B cell (primary cell): ENCODE results near the gene PGBD5. TPM values are rescaled to one million over a fixed set of nuclear protein-coding genes. Genes with fewer than 3 reads are reported as not detected.

Source experiments
- ATAC-seq: fragments of 200-7000 bp; cut with Tn5 transposase; one replicate; pipeline ENCODE4 v1.10.0; 2021; ENCODE audit warnings: low read depth, mild to moderate bottlenecking, moderate number of reproducible peaks, moderate library complexity
- CTCF ChIA-PET: fragments of 350-600 bp; sonication (Branson Sonifier 250); formaldehyde crosslinking; loops from one replicate; lab custom pipeline; 2021; ENCODE audit warnings: antibody characterized with exemption, inconsistent platforms; lab: Charles Lee
- POLR2A ChIA-PET: fragments of 350-600 bp; sonication (Branson Sonifier 250); formaldehyde crosslinking; loops from one replicate; lab custom pipeline; 2021; ENCODE audit warnings: antibody characterized with exemption; lab: Charles Lee
- DNase-seq: peaks from one replicate; pipeline ENCODE4 v3.0.0; 2013
- H2AFZ ChIP-seq: 2 replicates; pipeline ENCODE4 v1.6.1; 2012; ENCODE audit warnings: mild to moderate bottlenecking, low read depth, low read length; ENCODE audit not compliant: insufficient read depth, poor library complexity, severe bottlenecking
- H3K27ac ChIP-seq, 2 donors: 1 replicate in 1 of 2; 2 replicates in 1 of 2; pipeline ENCODE4 v1.5.1; 2012 to 2013; ENCODE audit warnings: low read length in 2 of 2, mild to moderate bottlenecking in 2 of 2, moderate library complexity in 1 of 2
- H3K27me3 ChIP-seq, 4 experiments: fragments of 200-600 bp in 1 of 4; sonication (generic) in 1 of 4; replicated peaks in 1 of 4; 1 replicate in 2 of 4; 2 replicates in 2 of 4; pipeline versions ENCODE4 v1.6.1 to v1.7.0; 2013 to 2016; ENCODE audit warnings: low read length in 3 of 4, mild to moderate bottlenecking in 2 of 4, mixed read lengths in 1 of 4, moderate library complexity in 1 of 4; ENCODE audit not compliant: insufficient read depth in 4 of 4, control insufficient read depth in 3 of 4; ENCODE audit errors: control extremely low read depth in 1 of 4
- H3K36me3 ChIP-seq, 2 experiments: replicated peaks in 1 of 2; 1 replicate in 1 of 2; 2 replicates in 1 of 2; pipeline versions ENCODE4 v1.6.1 to v1.7.1; 2013; ENCODE audit warnings: low read length in 1 of 2; ENCODE audit not compliant: insufficient read depth in 2 of 2, control insufficient read depth in 1 of 2; ENCODE audit errors: control extremely low read depth in 1 of 2, extremely low read depth in 1 of 2
- H3K4me1 ChIP-seq, 2 donors: fragments of 200-600 bp in 1 of 2; sonication (generic) in 1 of 2; 1 replicate in 1 of 2; 2 replicates in 1 of 2; pipeline versions ENCODE4 v1.5.1 to v1.6.1; 2013 to 2017; ENCODE audit warnings: low read length in 2 of 2; ENCODE audit not compliant: control insufficient read depth in 2 of 2, insufficient read depth in 2 of 2
- H3K4me2 ChIP-seq: replicated peaks from 2 replicates; pipeline ENCODE3; 2012; ENCODE audit warnings: mild to moderate bottlenecking, low read depth, low read length; ENCODE audit not compliant: poor library complexity, severe bottlenecking
- H3K4me3 ChIP-seq, 5 experiments: fragments of 200-600 bp in 1 of 5; sonication (generic) in 1 of 5; 1 replicate in 3 of 5; 2 replicates in 2 of 5; pipeline versions ENCODE4 v1.5.1 to v1.7.0; 2011 to 2016; ENCODE audit warnings: low read length in 4 of 5, mild to moderate bottlenecking in 4 of 5, low read depth in 2 of 5, control low read depth in 1 of 5, moderate library complexity in 1 of 5; ENCODE audit not compliant: insufficient read depth in 1 of 5; ENCODE audit errors: control extremely low read depth in 1 of 5, extremely low read depth in 1 of 5
- H3K79me2 ChIP-seq: fragments of 200-600 bp; sonication (generic); one replicate; pipeline ENCODE4 v1.6.0; 2016; ENCODE audit warnings: low read length; ENCODE audit not compliant: control insufficient read depth, insufficient read depth
- H3K9ac ChIP-seq: fragments of 200-600 bp; sonication (generic); 2 replicates; pipeline ENCODE4 v1.6.1; 2017; ENCODE audit warnings: mild to moderate bottlenecking, low read length, moderate library complexity
- H3K9me3 ChIP-seq, 3 donors: one replicate each; pipeline versions ENCODE4 v1.6.1 to v1.7.1; 2013; ENCODE audit warnings: low read length in 2 of 3; ENCODE audit not compliant: control insufficient read depth in 2 of 3, insufficient read depth in 1 of 3; ENCODE audit errors: control extremely low read depth in 1 of 3
- H4K20me1 ChIP-seq: 2 replicates; pipeline ENCODE4 v1.6.0; 2012; ENCODE audit warnings: mild to moderate bottlenecking, low read length; ENCODE audit not compliant: insufficient read depth, control insufficient read depth, poor library complexity, severe bottlenecking
- H3K27ac Mint-ChIP-seq: one replicate; pipeline ENCODE4 v1.8.0; 2021; ENCODE audit warnings: mixed read lengths
- H3K27me3 Mint-ChIP-seq: one replicate; pipeline ENCODE4 v1.8.0; 2021; ENCODE audit warnings: mixed read lengths
- H3K4me1 Mint-ChIP-seq: one replicate; pipeline ENCODE4 v1.8.0; 2021; ENCODE audit warnings: mixed read lengths
- H3K4me3 Mint-ChIP-seq: one replicate; pipeline ENCODE4 v1.8.0; 2021; ENCODE audit warnings: mixed read lengths
- H3K9me3 Mint-ChIP-seq: one replicate; pipeline ENCODE4 v1.8.0; 2022; ENCODE audit warnings: mixed read lengths; ENCODE audit not compliant: insufficient read depth
- CTCF ChIP-seq: fragments of 200-600 bp; IDR thresholded peaks from one replicate; pipeline ENCODE4 v1.8.0; 2022; ENCODE audit warnings: antibody characterized with exemption, mild to moderate bottlenecking
- EZH2 ChIP-seq: IDR thresholded peaks from 2 replicates; pipeline ENCODE4 v1.6.1; 2012; ENCODE audit warnings: borderline replicate concordance, low read depth, mild to moderate bottlenecking, moderate library complexity, low read length; ENCODE audit not compliant: insufficient read depth, poor library complexity, severe bottlenecking
- WGBS: methylation state at CpG from one replicate; pipeline ENCODE4 v1.1.5; 2013; ENCODE audit warnings: missing lambda C conversion rate; ENCODE audit not compliant: insufficient coverage; 5-methylcytosine and 5-hydroxymethylcytosine counted together
- intact Hi-C: fragments of 100-400 bp; cut with micrococcal nuclease; formaldehyde crosslinking; loops from one replicate; pipeline ENCODE4 v1.10.0; 2022
- polyA plus RNA-seq: library from polyadenylated mRNA; depleted of rRNA; stranded (reverse); fragments of >200 nt; gene quantifications from 2 replicates; pipeline ENCODE4 v1.2.3, GENCODE V29; 2012
- total RNA-seq, 2 donors: library from RNA; stranded (reverse); fragments of 120-200 nt in 1 of 2; gene quantifications; 1 replicate in 1 of 2; 2 replicates in 1 of 2; pipeline versions ENCODE4 v1.2.3 to v1.2.4, GENCODE V29; 2013 to 2022

The PGBD5 gene
- total and polyA plus RNA-seq, 2 donors (not counting 1 experiment from before 2014, with no cell fraction given) = 0.07 TPM; not detected in 1

- H3K4me1 ChIP-seq = peaks cover 45 to 49% of the 10 kb centered on the region in 2 donors
- ChIA-PET POLR2A (no interaction called here), CTCF (interaction anchor here (0.9 to 2.8 kb wide), 4 partner anchors 11 to 628 kb away, joined by 3 to 9 read pairs (median 4); no protein-coding TSS in a partner anchor)
- H3K36me3 ChIP-seq = no peaks in the 10 kb centered on the region
- TF ChIP-seq CTCF = no peak
- no peak for TF ChIP-seq EZH2
- H3K4me3 ChIP-seq = no peak overlapping the region
- peak overlapping the region; percentile 53 for H3K27ac Mint-ChIP-seq
- peaks cover 0 to 10% (median 0%) of the 10 kb centered on the region in 3 donors for H3K9me3 ChIP-seq
- no peaks in the 10 kb centered on the region for H3K27me3 Mint-ChIP-seq
- H2AFZ ChIP-seq = no peak overlapping the region
- no peak overlapping the region for H3K4me3 Mint-ChIP-seq
- intact Hi-C loops = no loop called here
- H3K4me2 ChIP-seq = no peak overlapping the region
- ATAC-seq (no peak), DNase-seq (no peak)
- no peak overlapping the region for H3K9ac ChIP-seq
- no peaks in the 10 kb centered on the region for H4K20me1 ChIP-seq
- H3K4me1 Mint-ChIP-seq = peaks cover 60% of the 10 kb centered on the region
- no peaks in the 10 kb centered on the region for H3K27me3 ChIP-seq
- H3K27ac ChIP-seq = no peak overlapping the region
- no peaks in the 10 kb centered on the region for H3K79me2 ChIP-seq
- WGBS = 97% methylated on average over 12 of the region's 14 CpGs
- H3K9me3 Mint-ChIP-seq = no peaks in the 10 kb centered on the region
Measured at GRCh38 chr1:230288641-230289349, 137.3 kb downstream of the PGBD5 start.

- peaks cover 62% of the 10 kb centered on the region for H3K4me1 Mint-ChIP-seq
- DNase-seq (no peak), ATAC-seq (no peak)
- no peak for TF ChIP-seq CTCF
- no peak for TF ChIP-seq EZH2
- POLR2A ChIA-PET = no interaction called here
- H3K27ac ChIP-seq = no peak overlapping the region
- no peak overlapping the region for H3K9ac ChIP-seq
- intact Hi-C loops = no loop called here
- no peaks in the 10 kb centered on the region for H4K20me1 ChIP-seq
- no peak overlapping the region for H3K4me2 ChIP-seq
- H3K27ac Mint-ChIP-seq = peak overlapping the region; percentile 56
- H3K9me3 Mint-ChIP-seq = no peaks in the 10 kb centered on the region
- H3K36me3 ChIP-seq = no peaks in the 10 kb centered on the region
- H3K4me3 Mint-ChIP-seq = no peak overlapping the region
- H2AFZ ChIP-seq = no peak overlapping the region
- CTCF ChIA-PET = interaction anchor here (2.8 kb wide), 1 partner anchor 19 kb away, joined by 9 read pairs; no protein-coding TSS in a partner anchor
- no peaks in the 10 kb centered on the region for H3K27me3 ChIP-seq
- H3K79me2 ChIP-seq = no peaks in the 10 kb centered on the region
- WGBS = 91% methylated on average over 12 of the region's 17 CpGs
- peaks cover 39 to 45% of the 10 kb centered on the region in 2 donors for H3K4me1 ChIP-seq
- H3K9me3 ChIP-seq = peaks cover 0 to 10% (median 0%) of the 10 kb centered on the region in 3 donors
- no peaks in the 10 kb centered on the region for H3K27me3 Mint-ChIP-seq
- H3K4me3 ChIP-seq = no peak overlapping the region
Measured at GRCh38 chr1:230287674-230288315, 138.3 kb downstream of the PGBD5 start.
